GM06990 (cell line): ENCODE results near the gene NOSIP.

Experiments used
- DNase-seq: peaks from one replicate; pipeline ENCODE4 v3.0.0-alpha.2; 2011; ENCODE audit not compliant: insufficient read length; ENCODE audit errors: extremely low read depth
- H3K27me3 ChIP-seq: replicated peaks from 2 replicates; pipeline ENCODE4 v1.6.0; 2011; ENCODE audit warnings: low read length; ENCODE audit not compliant: control insufficient read depth, insufficient read depth
- H3K36me3 ChIP-seq: 2 replicates; pipeline ENCODE4 v1.5.1; 2011; ENCODE audit warnings: low read length; ENCODE audit not compliant: control insufficient read depth, insufficient read depth
- H3K4me3 ChIP-seq: replicated peaks from 2 replicates; pipeline ENCODE4 v1.5.1; 2011; ENCODE audit warnings: low read depth, mild to moderate bottlenecking, control low read depth, low read length
- TF ChIP-seq, protein P1 (sequence below): IDR thresholded peaks from 2 replicates; pipeline ENCODE4 v1.5.1; 2011; ENCODE audit warnings: low read length, control low read depth, mild to moderate bottlenecking, inconsistent platforms; ENCODE audit not compliant: insufficient read depth, poor library complexity, severe bottlenecking

Gene NOSIP

DNA sequence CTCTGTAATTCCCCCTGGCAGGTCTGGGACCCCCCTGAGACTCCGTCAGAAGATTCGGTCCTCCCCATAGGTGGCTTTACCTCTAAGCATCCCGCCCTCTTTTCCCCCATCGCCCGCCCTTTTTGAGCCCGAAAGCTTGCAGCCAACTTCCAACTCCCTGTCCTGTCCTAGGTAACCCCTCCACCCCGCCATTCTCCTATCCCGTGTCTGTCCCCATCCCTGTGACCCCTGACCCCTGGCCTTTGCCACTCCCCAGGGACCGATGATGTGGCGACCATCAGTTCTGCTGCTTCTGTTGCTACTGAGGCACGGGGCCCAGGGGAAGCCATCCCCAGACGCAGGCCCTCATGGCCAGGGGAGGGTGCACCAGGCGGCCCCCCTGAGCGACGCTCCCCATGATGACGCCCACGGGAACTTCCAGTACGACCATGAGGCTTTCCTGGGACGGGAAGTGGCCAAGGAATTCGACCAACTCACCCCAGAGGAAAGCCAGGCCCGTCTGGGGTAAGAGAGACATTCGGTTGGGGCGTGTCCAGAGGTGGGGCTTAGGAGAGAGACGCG is 52.1 kb downstream of the NOSIP start:
- Histone ChIP-seq H3K27me3 (no peaks in the 10 kb centered on the region; the same call in 1 of the 2 replicates), H3K4me3 (no peak overlapping the region), H3K36me3 (no peaks in the 10 kb centered on the region)
- no peak for DNase-seq
- TF ChIP-seq, protein P1, sequence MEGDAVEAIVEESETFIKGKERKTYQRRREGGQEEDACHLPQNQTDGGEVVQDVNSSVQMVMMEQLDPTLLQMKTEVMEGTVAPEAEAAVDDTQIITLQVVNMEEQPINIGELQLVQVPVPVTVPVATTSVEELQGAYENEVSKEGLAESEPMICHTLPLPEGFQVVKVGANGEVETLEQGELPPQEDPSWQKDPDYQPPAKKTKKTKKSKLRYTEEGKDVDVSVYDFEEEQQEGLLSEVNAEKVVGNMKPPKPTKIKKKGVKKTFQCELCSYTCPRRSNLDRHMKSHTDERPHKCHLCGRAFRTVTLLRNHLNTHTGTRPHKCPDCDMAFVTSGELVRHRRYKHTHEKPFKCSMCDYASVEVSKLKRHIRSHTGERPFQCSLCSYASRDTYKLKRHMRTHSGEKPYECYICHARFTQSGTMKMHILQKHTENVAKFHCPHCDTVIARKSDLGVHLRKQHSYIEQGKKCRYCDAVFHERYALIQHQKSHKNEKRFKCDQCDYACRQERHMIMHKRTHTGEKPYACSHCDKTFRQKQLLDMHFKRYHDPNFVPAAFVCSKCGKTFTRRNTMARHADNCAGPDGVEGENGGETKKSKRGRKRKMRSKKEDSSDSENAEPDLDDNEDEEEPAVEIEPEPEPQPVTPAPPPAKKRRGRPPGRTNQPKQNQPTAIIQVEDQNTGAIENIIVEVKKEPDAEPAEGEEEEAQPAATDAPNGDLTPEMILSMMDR, result no peak

DNA sequence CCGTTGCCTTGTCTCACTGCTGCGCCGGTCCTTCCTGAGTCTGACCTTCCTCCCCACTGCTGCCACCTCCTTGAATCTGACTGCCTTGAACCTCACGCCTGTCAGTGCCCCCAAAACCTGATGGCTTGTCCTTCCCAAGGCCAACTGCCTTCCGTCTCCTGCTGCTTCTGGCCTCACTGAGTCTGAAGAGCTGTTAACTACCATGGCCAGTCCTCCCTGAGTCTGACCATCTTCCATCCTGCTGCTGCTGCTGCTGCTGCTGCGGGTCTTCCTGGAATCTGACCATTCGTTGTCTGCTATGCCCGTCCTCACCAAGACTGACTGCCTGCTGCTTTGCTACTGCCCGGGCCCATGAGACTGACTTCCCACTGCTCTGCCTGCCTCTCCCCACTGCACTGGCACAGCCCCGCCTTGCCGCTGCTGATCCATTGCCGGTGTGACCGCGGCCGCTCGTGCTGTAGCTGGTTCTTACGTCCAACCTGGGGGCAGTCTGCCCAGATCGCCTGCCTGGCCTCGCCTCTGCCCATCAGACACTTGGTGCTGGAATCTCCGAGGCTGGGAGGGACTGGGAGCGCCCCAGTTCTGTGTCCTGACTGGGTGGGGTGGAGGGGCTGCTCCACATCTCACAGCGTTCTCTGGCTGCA is 55.4 kb downstream of the NOSIP start:
- Histone ChIP-seq H3K27me3 (no peaks in the 10 kb centered on the region; the same call in 1 of the 2 replicates), H3K4me3 (no peak overlapping the region), H3K36me3 (no peaks in the 10 kb centered on the region)
- TF ChIP-seq, protein P1, result no peak
- no peak for DNase-seq

DNA sequence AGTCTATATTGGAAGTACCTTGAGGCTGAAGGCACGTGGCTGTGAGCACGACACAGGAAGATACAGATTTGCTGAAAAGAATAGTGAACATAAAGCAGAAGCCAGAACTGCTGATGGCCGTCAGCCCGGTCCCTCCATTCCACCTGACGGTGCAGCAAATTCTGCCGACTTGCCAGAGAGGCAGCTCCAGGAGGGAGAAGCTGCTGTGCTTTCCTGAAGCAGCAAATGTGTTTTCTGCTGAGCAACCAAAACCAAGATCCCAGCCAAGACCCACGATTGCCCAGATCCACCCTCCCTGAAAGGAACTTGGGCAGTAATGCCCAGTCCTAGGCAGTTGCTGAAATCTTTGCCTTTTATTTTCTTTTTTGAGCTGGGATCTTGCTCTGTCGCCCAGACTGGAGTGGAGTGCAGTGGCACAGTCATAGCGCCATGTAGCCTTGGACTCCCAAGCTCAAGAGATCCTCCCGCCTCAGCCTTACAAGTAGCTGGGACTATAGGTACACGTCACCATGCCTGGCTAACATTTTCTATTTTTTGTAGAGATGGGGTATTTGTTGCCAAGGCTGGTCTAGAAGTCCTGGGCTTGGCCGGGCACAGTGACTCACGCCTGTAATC is 59.5 kb downstream of the NOSIP start:
- Histone ChIP-seq H3K36me3 (no peaks in the 10 kb centered on the region), H3K27me3 (no peaks in the 10 kb centered on the region; the same call in 1 of the 2 replicates), H3K4me3 (no peak overlapping the region)
- no peak for DNase-seq
- TF ChIP-seq, protein P1, result no peak

DNA sequence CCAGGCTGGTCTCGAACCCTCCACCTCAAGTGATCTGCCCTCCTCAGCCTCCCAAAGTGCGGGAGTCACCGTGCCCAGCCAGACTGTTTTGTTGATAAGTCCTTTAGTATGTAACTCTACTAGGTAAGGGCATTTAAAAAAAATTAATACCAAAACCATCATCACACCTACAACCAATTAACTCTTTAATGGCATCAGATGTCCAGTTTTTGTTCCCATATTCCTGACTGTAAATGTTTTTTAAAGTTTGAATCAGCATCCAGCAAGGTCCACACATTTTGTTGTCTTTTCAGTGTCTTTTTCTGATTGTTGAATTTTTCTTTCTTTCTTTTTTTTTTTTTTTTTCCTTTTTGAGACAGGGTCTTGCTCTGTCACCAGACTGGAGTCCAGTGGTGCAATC is 62.3 kb downstream of the NOSIP start:
- TF ChIP-seq, protein P1, result no peak
- DNase-seq, result no peak
- no peaks in the 10 kb centered on the region; the same call in 1 of the 2 replicates for H3K27me3 ChIP-seq
- H3K36me3 ChIP-seq, result no peaks in the 10 kb centered on the region
- no peak overlapping the region for H3K4me3 ChIP-seq

DNA sequence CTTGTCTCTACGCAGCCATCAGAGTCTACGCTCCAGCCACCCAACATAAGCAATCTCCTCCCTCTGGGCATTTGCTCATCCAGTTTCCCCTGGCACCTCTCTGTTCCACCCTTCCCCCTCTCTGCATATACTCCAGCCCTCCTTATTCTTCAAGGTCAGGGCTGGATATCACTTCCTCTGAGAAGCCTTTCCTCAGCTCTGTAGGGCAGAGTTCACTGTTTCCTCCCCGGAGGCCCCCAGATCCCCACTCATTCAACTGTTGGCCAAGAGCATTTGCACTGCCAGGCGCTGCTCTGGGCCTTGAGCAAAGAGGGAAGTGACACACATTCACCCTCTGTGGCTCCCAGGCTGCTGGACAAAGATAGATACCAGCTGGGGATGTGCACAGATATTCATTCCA is 64.6 kb downstream of the NOSIP start:
- DNase-seq, result no peak
- Histone ChIP-seq H3K4me3 (no peak overlapping the region), H3K36me3 (no peaks in the 10 kb centered on the region), H3K27me3 (no peaks in the 10 kb centered on the region; the same call in none of the 2 replicates)
- TF ChIP-seq, protein P1, result no peak
